Endothelial cell (in vitro differentiated cells): ENCODE results near the gene FBXL5. TPM values are rescaled to one million over a fixed set of nuclear protein-coding genes. Genes with fewer than 3 reads are reported as not detected.

Source experiments
- DNase-seq: peaks from one replicate; pipeline ENCODE4 v3.0.0; 2021; ENCODE audit warnings: low spot score
- H3K27ac Mint-ChIP-seq: one replicate; pipeline ENCODE4 v1.8.0; 2021; ENCODE audit warnings: mixed read lengths, inconsistent platforms; ENCODE audit not compliant: unreplicated experiment
- H3K27me3 Mint-ChIP-seq: one replicate; pipeline ENCODE4 v1.8.0; 2021; ENCODE audit warnings: mild to moderate bottlenecking, moderate library complexity, mixed read lengths, inconsistent platforms; ENCODE audit not compliant: unreplicated experiment
- H3K36me3 Mint-ChIP-seq: one replicate; pipeline ENCODE4 v1.8.0; 2021; ENCODE audit warnings: mild to moderate bottlenecking, low read depth, mixed read lengths, inconsistent platforms; ENCODE audit not compliant: unreplicated experiment
- H3K4me1 Mint-ChIP-seq: one replicate; pipeline ENCODE4 v1.8.0; 2021; ENCODE audit warnings: mild to moderate bottlenecking, mixed read lengths, inconsistent platforms; ENCODE audit not compliant: unreplicated experiment
- H3K4me3 Mint-ChIP-seq: one replicate; pipeline ENCODE4 v1.8.0; 2021; ENCODE audit warnings: mild to moderate bottlenecking, mixed read lengths, inconsistent platforms; ENCODE audit not compliant: unreplicated experiment
- H3K9me3 Mint-ChIP-seq: one replicate; pipeline ENCODE4 v1.8.0; 2021; ENCODE audit warnings: mixed read lengths, inconsistent platforms; ENCODE audit not compliant: unreplicated experiment
- CTCF ChIP-seq: fragments of 200-600 bp; sonication (generic); IDR thresholded peaks from one replicate; pipeline ENCODE4 v1.5.0; 2021; ENCODE audit warnings: antibody characterized with exemption; ENCODE audit not compliant: unreplicated experiment
- total RNA-seq: library from RNA; stranded (reverse); fragmentation: NEBNext Ultra II Directional; extraction: Animal tissue kit (Norgen Biotek cat#: 25700); gene quantifications from one replicate; pipeline ENCODE4 v1.2.1, GENCODE V29; 2021; ENCODE audit not compliant: unreplicated experiment

FBXL5 gene
- total RNA-seq, 1 donor from 2014 or later = 60.6 TPM

DNA sequence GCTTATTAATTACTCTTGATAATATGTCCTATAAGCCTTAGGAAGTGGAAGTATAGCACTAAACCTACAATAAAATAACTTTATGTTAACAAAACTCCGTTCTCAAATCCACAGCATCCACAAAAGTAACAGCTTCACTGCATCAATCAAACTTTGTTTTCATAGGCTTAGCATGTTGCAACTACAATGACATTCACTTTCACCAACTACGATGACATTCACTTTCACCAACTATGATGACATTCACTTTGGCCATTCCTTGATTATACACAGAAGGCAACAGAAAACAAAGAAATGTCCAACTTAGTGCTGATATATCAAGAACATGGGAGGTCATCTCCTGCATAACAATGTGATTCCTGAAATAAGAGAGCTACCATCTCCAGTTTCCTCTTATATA lies 44.3 kb downstream of the FBXL5 start:
- Mint-ChIP-seq H3K4me3 (no peak overlapping the region), H3K27me3 (no peaks in the 10 kb centered on the region), H3K4me1 (peaks cover 3% of the 10 kb centered on the region), H3K27ac (no peak overlapping the region), H3K9me3 (no peaks in the 10 kb centered on the region), H3K36me3 (peaks cover 11% of the 10 kb centered on the region)
- no peak for TF ChIP-seq CTCF
- no peak for DNase-seq

GRCh38 chr4:15605537-15605936 lies 49.6 kb downstream of the FBXL5 start:
- DNase-seq = no peak
- H3K36me3 Mint-ChIP-seq = peaks cover 23% of the 10 kb centered on the region
- H3K9me3 Mint-ChIP-seq = no peaks in the 10 kb centered on the region
- H3K4me1 Mint-ChIP-seq = no peaks in the 10 kb centered on the region
- H3K4me3 Mint-ChIP-seq = no peak overlapping the region
- no peaks in the 10 kb centered on the region for H3K27me3 Mint-ChIP-seq
- TF ChIP-seq CTCF = no peak
- H3K27ac Mint-ChIP-seq = no peak overlapping the region

GRCh38 chr4:15601862-15602261 lies 53.3 kb downstream of the FBXL5 start:
- no peak for TF ChIP-seq CTCF
- H3K27ac Mint-ChIP-seq = no peak overlapping the region
- no peak for DNase-seq
- H3K4me1 Mint-ChIP-seq = no peaks in the 10 kb centered on the region
- H3K9me3 Mint-ChIP-seq = no peaks in the 10 kb centered on the region
- no peak overlapping the region for H3K4me3 Mint-ChIP-seq
- H3K36me3 Mint-ChIP-seq = peaks cover 23% of the 10 kb centered on the region
- H3K27me3 Mint-ChIP-seq = no peaks in the 10 kb centered on the region

DNA sequence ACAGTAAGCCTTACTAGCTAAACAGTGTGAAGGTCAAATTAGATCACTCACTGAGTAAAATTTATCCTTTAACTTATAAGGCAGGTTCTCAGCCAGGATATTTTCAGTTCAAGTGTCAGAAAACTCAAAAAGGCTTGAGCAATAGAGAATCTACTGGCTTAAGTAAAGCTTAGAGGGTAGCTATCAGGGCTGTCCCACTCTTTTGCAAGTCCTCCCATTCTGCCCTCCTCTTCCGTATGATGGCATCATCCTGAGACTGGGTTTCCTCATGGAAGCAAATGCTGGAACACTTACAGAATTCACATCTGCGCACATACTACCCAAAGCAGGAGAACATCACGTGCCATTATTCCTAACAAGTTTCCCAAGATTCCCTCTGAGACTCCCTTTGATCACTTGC lies 55.0 kb downstream of the FBXL5 start:
- Mint-ChIP-seq H3K9me3 (no peaks in the 10 kb centered on the region), H3K4me3 (no peak overlapping the region), H3K27ac (no peak overlapping the region), H3K36me3 (peaks cover 23% of the 10 kb centered on the region), H3K4me1 (no peaks in the 10 kb centered on the region), H3K27me3 (no peaks in the 10 kb centered on the region)
- no peak for DNase-seq
- no peak for TF ChIP-seq CTCF

DNA sequence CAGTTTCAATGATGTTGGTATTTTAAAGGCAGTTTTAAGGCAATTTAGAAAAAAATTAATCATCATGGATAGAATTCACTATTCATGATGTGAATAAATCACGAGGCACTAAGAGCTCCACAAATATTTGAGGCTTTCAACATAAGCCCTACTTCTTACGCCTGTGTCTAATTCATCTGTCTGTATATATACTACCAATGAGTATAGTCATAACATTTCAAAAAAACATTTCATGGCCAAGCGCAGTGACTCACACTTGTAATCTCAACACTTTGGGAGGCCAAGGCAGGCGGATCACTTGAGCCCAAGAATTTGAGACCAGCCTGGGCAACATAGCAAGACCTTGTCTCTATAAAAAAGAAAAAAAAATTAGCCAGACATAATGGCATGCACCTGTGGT lies 56.5 kb downstream of the FBXL5 start:
- no peaks in the 10 kb centered on the region for H3K9me3 Mint-ChIP-seq
- TF ChIP-seq CTCF = no peak
- no peaks in the 10 kb centered on the region for H3K27me3 Mint-ChIP-seq
- H3K4me3 Mint-ChIP-seq = no peak overlapping the region
- H3K36me3 Mint-ChIP-seq = peaks cover 17% of the 10 kb centered on the region
- no peak for DNase-seq
- H3K27ac Mint-ChIP-seq = no peak overlapping the region
- no peaks in the 10 kb centered on the region for H3K4me1 Mint-ChIP-seq
